ENCODE data around the gene CCDC6.

CCDC6 gene

DNA sequence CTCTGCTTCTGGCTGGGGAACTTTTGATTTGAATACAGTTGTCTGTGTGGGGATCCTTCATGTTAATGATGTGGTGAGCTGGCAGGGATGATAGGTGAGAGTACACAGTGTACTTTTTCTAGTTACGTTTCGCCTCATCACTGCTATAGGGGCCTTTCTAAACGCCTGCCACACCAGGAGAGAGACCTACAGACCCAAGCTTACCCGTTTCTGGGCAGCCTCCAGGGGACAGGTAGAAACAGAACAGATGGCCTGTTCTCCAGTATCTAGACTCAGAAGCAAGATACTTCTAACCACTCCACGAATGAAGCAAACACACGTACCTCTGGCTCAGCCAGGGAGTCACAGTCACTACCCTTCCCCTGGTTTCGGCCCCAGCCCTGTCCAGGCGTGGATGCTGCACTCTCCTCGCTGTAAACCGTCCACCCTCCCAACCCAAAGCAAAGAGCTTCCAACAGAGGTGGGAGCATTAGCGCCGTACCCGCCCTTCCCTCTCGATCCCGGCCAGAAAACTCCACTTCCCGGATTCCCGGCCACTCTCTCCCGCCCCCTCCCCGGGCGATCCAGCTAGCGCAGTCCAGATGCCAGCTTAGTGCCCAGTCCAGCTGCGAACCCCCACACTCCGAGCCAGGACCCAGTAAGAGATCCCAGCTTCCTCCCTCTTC is 1.2 kb downstream of the CCDC6 start:
- H3K4me1 ChIP-seq (ENCODE audit: insufficient read depth, low read length): peaks cover 64% of the 10 kb centered on the region

DNA sequence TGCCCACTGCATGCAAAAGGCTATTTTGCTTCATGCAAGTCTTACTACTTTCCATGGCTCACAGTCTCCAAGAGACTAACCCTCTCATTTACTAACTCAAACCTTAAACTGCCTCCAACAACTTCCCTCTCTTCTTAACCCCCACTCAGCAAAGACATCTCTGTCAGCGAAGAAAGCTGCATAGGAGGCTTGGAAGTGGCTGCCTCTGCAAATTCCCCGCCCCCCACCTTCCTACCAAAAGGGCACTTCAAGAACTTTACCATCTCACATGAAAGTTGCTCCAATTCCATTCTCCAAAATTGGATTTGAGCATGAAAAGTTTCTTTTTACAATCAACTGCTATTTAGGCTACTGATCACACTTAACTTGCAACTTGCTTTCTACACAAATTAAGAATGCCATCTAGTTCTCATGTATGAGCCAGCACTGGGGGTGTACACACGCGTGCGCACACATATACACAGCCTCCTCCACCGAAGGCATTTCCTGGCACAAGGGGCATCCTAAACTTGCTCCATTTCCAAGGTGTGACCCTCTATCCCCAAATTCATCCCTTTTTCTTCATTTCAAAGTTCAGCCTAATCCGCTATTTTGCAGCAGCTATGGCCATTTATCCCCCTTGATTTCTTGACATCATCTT is 1.8 kb downstream of the CCDC6 start:
- H3K27ac ChIP-seq (ENCODE audit: low read depth, low read length): peak overlapping the region; percentile 99
- H3K9me3 ChIP-seq (ENCODE audit: low read length): no peaks in the 10 kb centered on the region
- H3K4me1 ChIP-seq (ENCODE audit: insufficient read depth, low read length): peaks cover 67% of the 10 kb centered on the region
- peaks cover 5% of the 10 kb centered on the region for H3K36me3 ChIP-seq (ENCODE audit: insufficient read depth, low read length)
- H3K27me3 ChIP-seq (ENCODE audit: control insufficient read depth in 1 of 2, insufficient read depth in 2 of 2, low read length in 2 of 2): no peaks in the 10 kb centered on the region
- peak overlapping the region; percentile 97 to 98 for H3K4me3 ChIP-seq (ENCODE audit: low read depth in 1 of 2, low read length in 2 of 2)
- H3K9ac ChIP-seq (ENCODE audit: low read length): peak overlapping the region; percentile 93

More for the DNA sequence above, 1.2 kb downstream of the CCDC6 start:
- Histone ChIP-seq H3K27ac (ENCODE audit: low read depth, low read length) (peak overlapping the region; percentile 99), H3K36me3 (ENCODE audit: insufficient read depth, low read length) (peaks cover 5% of the 10 kb centered on the region), H3K9me3 (ENCODE audit: low read length) (no peaks in the 10 kb centered on the region), H3K27me3 (ENCODE audit: control insufficient read depth in 1 of 2, insufficient read depth in 2 of 2, low read length in 2 of 2) (no peaks in the 10 kb centered on the region), H3K9ac (ENCODE audit: low read length) (peak overlapping the region; percentile 93), H3K4me3 (ENCODE audit: low read depth in 1 of 2, low read length in 2 of 2) (peak overlapping the region; percentile 97 to 98)

DNA sequence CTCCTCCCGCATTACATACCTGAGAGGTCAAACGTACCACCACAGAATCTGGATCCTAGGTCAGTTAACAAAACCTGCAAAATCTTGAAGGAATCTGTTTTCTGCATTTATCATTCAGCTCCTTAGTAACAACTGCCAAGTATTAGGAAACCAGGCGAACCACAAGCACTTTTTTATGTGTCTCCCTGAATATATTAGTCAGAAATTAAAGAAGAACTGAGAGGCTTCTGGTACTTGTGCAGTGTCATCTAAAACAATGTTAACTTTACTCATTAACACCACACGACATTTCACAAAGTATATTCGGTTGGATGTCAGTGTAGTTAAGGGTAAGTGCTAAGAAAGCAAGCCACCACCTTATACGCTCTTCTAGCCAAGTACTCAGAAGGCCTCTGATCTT is 2.5 kb downstream of the CCDC6 start:
- Histone ChIP-seq H3K27ac (ENCODE audit: low read depth, low read length) (peak overlapping the region; percentile 99), H3K9ac (ENCODE audit: low read length) (peak overlapping the region; percentile 93), H3K27me3 (ENCODE audit: control insufficient read depth in 1 of 2, insufficient read depth in 2 of 2, low read length in 2 of 2) (no peaks in the 10 kb centered on the region), H3K36me3 (ENCODE audit: insufficient read depth, low read length) (peaks cover 5% of the 10 kb centered on the region), H3K4me3 (ENCODE audit: low read depth in 1 of 2, low read length in 2 of 2) (peak overlapping the region in 1 of 2 donors; percentile 97), H3K4me1 (ENCODE audit: insufficient read depth, low read length) (peaks cover 68% of the 10 kb centered on the region), H3K9me3 (ENCODE audit: low read length) (no peaks in the 10 kb centered on the region)

DNA sequence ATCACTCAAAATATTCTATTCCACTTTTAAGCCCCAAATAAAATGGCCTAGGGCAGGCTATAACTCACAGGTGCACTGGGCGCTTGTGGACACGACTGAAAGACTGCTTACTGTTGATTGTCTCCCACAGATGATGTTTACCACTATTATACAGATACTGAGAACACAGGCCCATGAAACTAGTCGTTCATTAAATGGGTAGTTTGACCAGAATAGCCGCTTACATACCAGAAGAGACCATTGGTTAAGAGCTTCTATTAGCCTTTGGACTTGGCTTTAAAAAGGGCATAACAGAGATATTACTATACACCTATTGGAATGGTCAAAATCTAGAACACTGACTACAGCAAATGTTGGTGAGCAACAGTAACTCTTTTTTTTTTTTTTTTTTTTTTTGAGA is 4.3 kb downstream of the CCDC6 start:
- Histone ChIP-seq H3K27me3 (ENCODE audit: control insufficient read depth in 1 of 2, insufficient read depth in 2 of 2, low read length in 2 of 2) (no peaks in the 10 kb centered on the region), H3K27ac (ENCODE audit: low read depth, low read length) (peak overlapping the region; percentile 12), H3K4me1 (ENCODE audit: insufficient read depth, low read length) (peaks cover 70% of the 10 kb centered on the region), H3K36me3 (ENCODE audit: insufficient read depth, low read length) (peaks cover 5% of the 10 kb centered on the region), H3K4me3 (ENCODE audit: low read depth in 1 of 2, low read length in 2 of 2) (no peak overlapping the region), H3K9ac (ENCODE audit: low read length) (no peak overlapping the region), H3K9me3 (ENCODE audit: low read length) (no peaks in the 10 kb centered on the region)

DNA sequence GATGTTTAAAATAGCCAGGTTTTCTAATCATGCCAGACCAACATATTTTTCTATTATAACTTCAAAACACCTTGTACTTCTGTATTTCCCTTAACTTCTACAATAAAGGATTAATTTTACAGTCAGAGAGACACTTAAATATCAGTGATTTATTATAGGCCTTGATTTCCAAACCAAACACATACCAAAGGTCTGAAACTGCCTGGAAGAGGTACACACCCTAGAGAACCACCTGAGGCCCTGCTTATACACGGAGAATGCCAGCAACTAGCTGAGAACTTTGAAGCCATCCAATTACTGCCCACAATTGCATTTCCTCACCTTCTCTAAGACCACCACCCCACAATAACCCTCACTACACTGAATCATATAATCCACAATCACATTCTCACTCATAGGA is 4.9 kb downstream of the CCDC6 start:
- H3K4me3 ChIP-seq (ENCODE audit: low read depth in 1 of 2, low read length in 2 of 2): no peak overlapping the region
- H3K27me3 ChIP-seq (ENCODE audit: control insufficient read depth in 1 of 2, insufficient read depth in 2 of 2, low read length in 2 of 2): no peaks in the 10 kb centered on the region
- peak overlapping the region; percentile 12 for H3K27ac ChIP-seq (ENCODE audit: low read depth, low read length)
- H3K9me3 ChIP-seq (ENCODE audit: low read length): no peaks in the 10 kb centered on the region
- H3K36me3 ChIP-seq (ENCODE audit: insufficient read depth, low read length): peaks cover 5% of the 10 kb centered on the region
- peaks cover 74% of the 10 kb centered on the region for H3K4me1 ChIP-seq (ENCODE audit: insufficient read depth, low read length)
- H3K9ac ChIP-seq (ENCODE audit: low read length): no peak overlapping the region

DNA sequence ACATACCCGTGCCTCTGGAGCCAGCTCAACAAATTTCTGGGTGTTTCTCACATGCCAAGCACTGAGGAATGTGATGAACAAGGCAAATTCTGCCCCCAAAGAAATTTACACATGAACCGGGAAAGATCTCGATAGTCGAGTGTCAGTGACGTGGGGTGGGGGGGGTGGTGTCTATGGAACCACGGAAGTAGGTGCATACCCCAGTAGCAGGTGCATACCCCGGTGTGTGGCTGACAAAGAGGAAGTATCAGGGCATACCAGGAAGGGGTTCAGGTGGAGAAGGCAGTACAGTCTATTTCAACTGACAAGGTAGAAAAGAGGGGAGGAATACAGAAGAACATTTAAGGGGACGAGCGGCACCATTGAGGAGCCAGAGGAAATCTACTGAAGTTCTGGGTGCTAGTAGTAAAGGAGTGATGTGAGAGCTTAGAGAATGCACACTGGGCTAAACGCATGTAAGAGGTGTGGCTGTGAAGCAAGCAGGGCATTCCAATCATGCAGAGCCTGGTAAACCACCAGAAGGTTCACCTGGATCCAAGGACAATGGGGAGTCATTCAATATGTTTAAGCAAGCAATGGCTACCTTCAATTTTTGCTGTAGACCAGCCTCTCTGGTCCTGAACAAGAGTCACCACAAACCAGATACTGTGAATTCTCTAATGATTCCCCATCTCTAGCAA is 6.2 kb downstream of the CCDC6 start:
- H3K36me3 ChIP-seq (ENCODE audit: insufficient read depth, low read length): peaks cover 5% of the 10 kb centered on the region
- H3K4me1 ChIP-seq (ENCODE audit: insufficient read depth, low read length): peaks cover 86% of the 10 kb centered on the region
- no peaks in the 10 kb centered on the region for H3K9me3 ChIP-seq (ENCODE audit: low read length)
- H3K4me3 ChIP-seq (ENCODE audit: low read depth in 1 of 2, low read length in 2 of 2): no peak overlapping the region
- no peaks in the 10 kb centered on the region for H3K27me3 ChIP-seq (ENCODE audit: control insufficient read depth in 1 of 2, insufficient read depth in 2 of 2, low read length in 2 of 2)
- no peak overlapping the region for H3K9ac ChIP-seq (ENCODE audit: low read length)
- H3K27ac ChIP-seq (ENCODE audit: low read depth, low read length): no peak overlapping the region

DNA sequence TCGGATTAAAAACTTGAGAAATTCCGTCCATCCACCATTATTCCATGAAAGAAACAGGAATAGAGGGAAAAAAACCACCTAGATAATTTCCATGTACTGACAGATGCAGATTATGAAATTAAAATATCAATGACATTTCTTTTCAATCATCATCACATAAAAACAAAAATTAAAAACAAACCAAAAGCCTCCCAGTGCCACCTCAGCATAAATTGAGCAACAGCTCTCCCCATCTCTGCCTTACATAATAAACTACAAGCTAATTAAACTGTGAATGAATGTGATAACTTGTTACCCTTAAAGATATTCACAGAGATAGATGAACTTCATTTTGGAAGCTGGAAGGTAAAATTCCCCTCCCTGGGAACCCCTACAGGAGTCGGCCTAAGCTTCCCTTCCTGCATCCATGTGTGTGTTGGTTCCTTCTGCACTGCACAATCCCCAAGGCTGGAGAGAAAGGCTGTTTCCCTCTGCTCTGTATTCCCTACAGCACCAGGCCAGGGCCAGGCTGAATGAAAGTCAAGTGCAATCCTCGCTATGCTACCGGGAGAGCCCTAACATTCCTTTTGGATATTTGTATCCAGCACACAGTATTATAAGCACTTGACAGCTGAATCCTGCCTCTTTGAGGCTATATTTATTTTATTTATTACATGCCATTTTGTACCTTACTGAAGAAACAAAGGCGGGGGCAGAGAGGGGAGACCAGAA is 8.1 kb downstream of the CCDC6 start:
- Histone ChIP-seq H3K9ac (ENCODE audit: low read length) (no peak overlapping the region), H3K27me3 (ENCODE audit: control insufficient read depth in 1 of 2, insufficient read depth in 2 of 2, low read length in 2 of 2) (no peaks in the 10 kb centered on the region), H3K4me1 (ENCODE audit: insufficient read depth, low read length) (peaks cover 93% of the 10 kb centered on the region), H3K36me3 (ENCODE audit: insufficient read depth, low read length) (peaks cover 5% of the 10 kb centered on the region), H3K4me3 (ENCODE audit: low read depth in 1 of 2, low read length in 2 of 2) (no peak overlapping the region), H3K27ac (ENCODE audit: low read depth, low read length) (peak overlapping the region; percentile 69), H3K9me3 (ENCODE audit: low read length) (no peaks in the 10 kb centered on the region)

DNA sequence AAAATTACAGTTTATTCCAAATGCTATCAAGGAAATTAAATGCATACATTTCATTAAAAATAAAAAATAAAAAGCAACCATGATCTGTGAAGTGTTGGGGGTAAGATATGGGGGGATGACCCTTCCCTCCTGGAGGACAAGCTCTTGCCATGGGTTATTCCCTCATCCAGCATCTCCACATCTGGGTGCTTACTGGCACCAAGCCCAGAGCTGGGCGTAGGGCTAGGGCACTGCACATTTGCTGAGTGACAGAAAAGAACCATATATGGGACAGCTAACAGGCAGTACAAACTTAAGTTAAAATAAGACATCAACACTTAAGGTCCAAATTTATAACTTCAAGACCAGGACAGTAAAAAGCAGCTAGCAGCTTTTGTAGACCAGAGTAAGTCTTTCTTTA is 10.2 kb downstream of the CCDC6 start:
- H3K36me3 ChIP-seq (ENCODE audit: insufficient read depth, low read length): no peaks in the 10 kb centered on the region
- no peaks in the 10 kb centered on the region for H3K27me3 ChIP-seq (ENCODE audit: control insufficient read depth in 1 of 2, insufficient read depth in 2 of 2, low read length in 2 of 2)
- H3K27ac ChIP-seq (ENCODE audit: low read depth, low read length): peak overlapping the region; percentile 92
- H3K9ac ChIP-seq (ENCODE audit: low read length): no peak overlapping the region
- no peaks in the 10 kb centered on the region for H3K9me3 ChIP-seq (ENCODE audit: low read length)
- no peak overlapping the region for H3K4me3 ChIP-seq (ENCODE audit: low read depth in 1 of 2, low read length in 2 of 2)
- peaks cover 97% of the 10 kb centered on the region for H3K4me1 ChIP-seq (ENCODE audit: insufficient read depth, low read length)

DNA sequence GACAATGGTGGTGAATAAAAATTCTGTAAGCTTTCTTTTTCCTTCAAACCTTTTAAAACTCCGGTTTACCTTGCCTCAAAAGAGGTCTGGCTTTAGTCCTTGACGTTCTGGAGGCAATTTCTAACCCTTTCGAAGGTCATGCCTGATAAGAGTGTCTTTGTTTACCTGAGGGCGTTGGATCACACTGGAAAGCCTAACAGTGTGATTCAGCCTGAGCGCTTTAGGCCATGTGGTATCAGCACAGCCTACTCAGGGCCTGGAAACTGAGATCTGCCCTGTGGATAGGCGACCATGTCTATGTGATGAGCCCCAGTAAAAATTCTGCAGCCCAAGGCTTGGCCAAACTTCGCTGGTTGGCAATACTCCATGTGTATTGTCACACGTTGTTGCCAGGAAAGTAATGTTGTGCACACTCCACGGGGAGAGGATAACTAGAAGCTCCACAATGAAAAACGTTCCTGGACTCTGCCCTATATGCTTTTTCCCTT is 10.7 kb downstream of the CCDC6 start:
- Histone ChIP-seq H3K27ac (ENCODE audit: low read depth, low read length) (peak overlapping the region; percentile 92), H3K9me3 (ENCODE audit: low read length) (no peaks in the 10 kb centered on the region), H3K4me1 (ENCODE audit: insufficient read depth, low read length) (peaks cover 95% of the 10 kb centered on the region), H3K9ac (ENCODE audit: low read length) (no peak overlapping the region), H3K4me3 (ENCODE audit: low read depth in 1 of 2, low read length in 2 of 2) (no peak overlapping the region), H3K36me3 (ENCODE audit: insufficient read depth, low read length) (no peaks in the 10 kb centered on the region), H3K27me3 (ENCODE audit: control insufficient read depth in 1 of 2, insufficient read depth in 2 of 2, low read length in 2 of 2) (no peaks in the 10 kb centered on the region)

DNA sequence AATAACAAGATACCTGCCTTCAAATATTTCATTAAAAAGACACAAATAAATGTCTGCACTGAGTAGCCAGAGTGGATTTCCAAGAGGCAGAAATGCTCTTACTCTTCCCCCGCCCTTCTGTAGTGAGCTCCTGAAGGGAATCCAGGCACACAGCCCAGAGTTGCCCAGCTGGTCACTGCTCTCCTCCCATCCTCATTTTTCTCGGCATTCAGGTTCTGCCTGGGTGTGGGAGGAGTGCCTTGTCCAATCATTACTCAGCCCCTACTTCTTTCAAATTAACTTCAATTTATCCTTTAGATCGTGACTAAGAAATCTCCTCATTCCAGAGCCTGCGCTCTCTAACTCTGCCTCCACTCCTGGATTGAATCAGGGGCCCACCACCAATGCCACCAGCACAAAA is 12.2 kb downstream of the CCDC6 start:
- H3K27me3 ChIP-seq (ENCODE audit: control insufficient read depth in 1 of 2, insufficient read depth in 2 of 2, low read length in 2 of 2): no peaks in the 10 kb centered on the region
- peak overlapping the region; percentile 79 for H3K27ac ChIP-seq (ENCODE audit: low read depth, low read length)
- no peaks in the 10 kb centered on the region for H3K9me3 ChIP-seq (ENCODE audit: low read length)
- H3K9ac ChIP-seq (ENCODE audit: low read length): no peak overlapping the region
- peaks cover 84% of the 10 kb centered on the region for H3K4me1 ChIP-seq (ENCODE audit: insufficient read depth, low read length)
- peak overlapping the region in 1 of 2 donors; percentile 3 for H3K4me3 ChIP-seq (ENCODE audit: low read depth in 1 of 2, low read length in 2 of 2)
- peaks cover 9% of the 10 kb centered on the region for H3K36me3 ChIP-seq (ENCODE audit: insufficient read depth, low read length)

DNA sequence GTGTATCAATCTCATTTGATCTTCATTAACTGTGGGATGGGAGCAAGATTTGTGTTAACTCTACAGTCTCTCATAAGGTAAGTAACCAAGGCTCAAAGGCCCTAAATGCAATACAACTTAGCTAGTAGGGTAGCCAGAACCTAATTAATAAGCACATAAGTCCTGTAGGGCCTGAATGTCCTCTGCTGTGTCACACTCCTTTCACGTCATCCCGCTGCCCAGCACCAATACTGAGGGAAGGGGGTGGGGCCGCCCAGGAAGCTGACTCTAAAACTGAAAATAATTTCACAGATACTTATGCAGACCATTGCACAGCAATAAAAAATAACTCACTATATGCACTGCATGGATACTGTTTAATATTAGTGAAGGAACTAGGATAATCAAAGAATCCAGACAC is 13.7 kb downstream of the CCDC6 start:
- H3K4me1 ChIP-seq (ENCODE audit: insufficient read depth, low read length): peaks cover 84% of the 10 kb centered on the region

More for the DNA sequence above, 13.7 kb downstream of the CCDC6 start:
- H3K36me3 ChIP-seq (ENCODE audit: insufficient read depth, low read length): peaks cover 12% of the 10 kb centered on the region
- peak overlapping the region; percentile 19 for H3K27ac ChIP-seq (ENCODE audit: low read depth, low read length)
- peak overlapping the region; percentile 6 for H3K9ac ChIP-seq (ENCODE audit: low read length)
- H3K4me3 ChIP-seq (ENCODE audit: low read depth in 1 of 2, low read length in 2 of 2): no peak overlapping the region
- H3K27me3 ChIP-seq (ENCODE audit: control insufficient read depth in 1 of 2, insufficient read depth in 2 of 2, low read length in 2 of 2): no peaks in the 10 kb centered on the region
- no peaks in the 10 kb centered on the region for H3K9me3 ChIP-seq (ENCODE audit: low read length)

Data from muscle layer of colon (tissue), 2 donors.